ENCODE data around the gene ORAI3.

DNA sequence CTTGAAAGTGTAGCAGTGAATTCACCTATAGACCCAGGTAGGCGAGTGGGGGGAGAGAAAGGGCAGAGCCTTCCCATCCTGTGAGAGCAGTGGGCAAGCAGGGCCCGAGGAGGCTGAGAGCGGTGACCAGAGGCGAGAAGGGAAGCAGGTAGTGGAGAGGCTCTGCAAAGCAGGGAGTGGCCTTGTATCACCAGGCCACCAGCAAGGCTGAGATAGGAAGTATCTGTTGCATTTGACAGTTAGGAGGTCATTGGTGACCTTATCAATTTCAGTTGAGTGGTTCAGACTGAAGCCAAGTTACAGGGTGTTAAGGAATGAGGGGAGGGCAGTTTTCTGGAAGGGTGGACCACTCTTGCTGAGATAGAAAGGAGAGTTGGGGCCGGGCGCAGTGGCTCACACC, 25.5 kb downstream of the ORAI3 start:
- TF ChIP-seq EP300 (IDR thresholded peaks at IDR 0.05; ENCODE audit: borderline replicate concordance): no peak
- no peak for TF ChIP-seq RAD21 (IDR thresholded peaks at IDR 0.05; ENCODE audit: low read depth)

All from Ishikawa (cell line).